SK-N-SH (cell line): Measurements from ENCODE around the gene C4orf54. TPM values are rescaled to one million over a fixed set of nuclear protein-coding genes. Genes with fewer than 3 reads are reported as not detected.

ENCODE experiments used
- CTCF ChIA-PET: fragments of 300-600, 350-600 bp; formaldehyde crosslinking; extraction: SDS; loops from one replicate; lab custom pipeline; 2021; lab: Yijun Ruan, JAX
- POLR2A ChIA-PET: fragments of 350-600 bp; sonication (Branson Sonifier 250); formaldehyde crosslinking; extraction: SDS; loops from one replicate; lab custom pipeline; 2020; ENCODE audit warnings: antibody characterized with exemption, inconsistent platforms; lab: Yijun Ruan, JAX
- DNase-seq: peaks from one replicate; pipeline ENCODE4 v3.0.0; 2012
- H2AFZ ChIP-seq: fragments of 200-600 bp; sonication (generic); 2 replicates; pipeline ENCODE4 v1.8.1; 2016; ENCODE audit warnings: antibody characterized with exemption, mild to moderate bottlenecking, low read depth
- H3F3A ChIP-seq: fragments of 200-600 bp; sonication (generic); replicated peaks from 2 replicates; pipeline ENCODE3; 2016; ENCODE audit warnings: antibody characterized with exemption, mild to moderate bottlenecking; ENCODE audit not compliant: insufficient read depth
- H3K27ac ChIP-seq, 2 experiments: fragments of 200-500 bp in 1 of 2; fragments of 200-600 bp in 1 of 2; sonication (Bioruptor generic) in 1 of 2; sonication (generic), shearing (Covaris generic) in 1 of 2; 2 replicates each; pipeline versions ENCODE4 v1.5.1 to v1.6.1; 2014 to 2016; ENCODE audit warnings: low read depth in 2 of 2, inconsistent platforms in 1 of 2, low read length in 1 of 2, mild to moderate bottlenecking in 1 of 2, mixed read lengths in 1 of 2
- H3K27me3 ChIP-seq: fragments of 200-600 bp; sonication (generic), shearing (Covaris generic); 2 replicates; pipeline ENCODE4 v1.6.1; 2016; ENCODE audit warnings: mixed run types; ENCODE audit not compliant: insufficient read depth
- H3K36me3 ChIP-seq, 2 experiments: fragments of 200-500 bp in 1 of 2; fragments of 200-600 bp in 1 of 2; sonication (Bioruptor generic) in 1 of 2; sonication (generic) in 1 of 2; replicated peaks in 1 of 2; 2 replicates each; pipeline versions ENCODE3 to v1.5.1; 2014 to 2016; ENCODE audit warnings: low read length in 1 of 2, mild to moderate bottlenecking in 1 of 2; ENCODE audit not compliant: insufficient read depth in 2 of 2, control insufficient read depth in 1 of 2
- H3K4me1 ChIP-seq, 2 experiments: fragments of 200-500 bp in 1 of 2; fragments of 200-600 bp in 1 of 2; sonication (Bioruptor generic) in 1 of 2; sonication (generic), shearing (Covaris generic) in 1 of 2; 2 replicates each; pipeline versions ENCODE4 v1.5.1 to v1.6.1; 2014 to 2016; ENCODE audit warnings: low read depth in 1 of 2, low read length in 1 of 2, mixed run types in 1 of 2; ENCODE audit not compliant: insufficient read depth in 2 of 2, control insufficient read depth in 1 of 2
- H3K4me2 ChIP-seq: fragments of 200-600 bp; sonication (generic), shearing (Covaris generic); 2 replicates; pipeline ENCODE4 v1.6.1; 2017; ENCODE audit warnings: mixed run types
- H3K4me3 ChIP-seq, 2 experiments: fragments of 200-500 bp in 1 of 2; fragments of 200-600 bp in 1 of 2; sonication (Bioruptor generic) in 1 of 2; sonication (generic), shearing (Covaris generic) in 1 of 2; 2 replicates each; pipeline versions ENCODE4 v1.5.1 to v1.8.1; 2014 to 2016; ENCODE audit warnings: low read depth in 2 of 2, inconsistent platforms in 1 of 2, low read length in 1 of 2, mild to moderate bottlenecking in 1 of 2, mixed read lengths in 1 of 2, moderate library complexity in 1 of 2
- H3K79me2 ChIP-seq: fragments of 200-600 bp; sonication (generic); 2 replicates; pipeline ENCODE4 v1.8.1; 2017; ENCODE audit warnings: mild to moderate bottlenecking; ENCODE audit not compliant: insufficient read depth
- H3K9ac ChIP-seq: fragments of 200-600 bp; sonication (generic); 2 replicates; pipeline ENCODE4 v1.6.1; 2017; ENCODE audit warnings: mixed run types
- H3K9me2 ChIP-seq: fragments of 200-600 bp; sonication (generic); 2 replicates; pipeline ENCODE4 v1.6.1; 2017; ENCODE audit warnings: mixed run types
- H3K9me3 ChIP-seq: fragments of 200-600 bp; sonication (generic); 2 replicates; pipeline ENCODE4 v1.6.1; 2017; ENCODE audit warnings: mixed run types, mild to moderate bottlenecking, moderate library complexity
- H4K20me1 ChIP-seq: fragments of 200-600 bp; sonication (generic); 2 replicates; pipeline ENCODE4 v1.6.1; 2017; ENCODE audit warnings: mild to moderate bottlenecking, mixed run types; ENCODE audit not compliant: insufficient read depth
- ELF1 ChIP-seq: IDR thresholded peaks from 2 replicates; pipeline ENCODE4 v1.4.0; 2012
- EP300 ChIP-seq, 2 experiments: IDR thresholded peaks; 2 replicates each; pipeline versions ENCODE4 v1.4.0 to v1.6.1; 2012; ENCODE audit warnings: borderline replicate concordance in 1 of 2, low read depth in 1 of 2, low read length in 1 of 2
- FOXJ3 ChIP-seq: sonication (generic); formaldehyde crosslinking; IDR thresholded peaks from 2 replicates; pipeline ENCODE4 v1.5.1; 2020; ENCODE audit warnings: mild to moderate bottlenecking, missing genetic modification reagents
- GATA2 ChIP-seq: sonication (generic); formaldehyde crosslinking; IDR thresholded peaks from 2 replicates; pipeline ENCODE4 v1.5.0; 2020; ENCODE audit warnings: mild to moderate bottlenecking, missing genetic modification reagents
- MAX ChIP-seq: IDR thresholded peaks from 2 replicates; pipeline ENCODE4 v1.4.0; 2012; ENCODE audit warnings: low read depth
- MEF2A ChIP-seq: IDR thresholded peaks from 2 replicates; pipeline ENCODE4 v1.4.0; 2012; ENCODE audit warnings: low read depth, borderline replicate concordance
- NRF1 ChIP-seq: IDR thresholded peaks from 2 replicates; pipeline ENCODE4 v1.6.1; 2012; ENCODE audit warnings: low read depth, mild to moderate bottlenecking, low read length
- PBX3 ChIP-seq: IDR thresholded peaks from 2 replicates; pipeline ENCODE4; 2012
- POLR2AphosphoS5 ChIP-seq: IDR thresholded peaks from 2 replicates; pipeline ENCODE4 v1.6.1; 2012; ENCODE audit warnings: low read depth, low read length
- RAD21 ChIP-seq: IDR thresholded peaks from 2 replicates; pipeline ENCODE4 v1.6.1; 2012; ENCODE audit warnings: mild to moderate bottlenecking, low read length
- RCOR1 ChIP-seq: fragments of 150-350 bp; IDR thresholded peaks from 2 replicates; pipeline ENCODE4 v1.6.1; 2017; ENCODE audit warnings: antibody characterized with exemption, low read length
- RFX5 ChIP-seq: IDR thresholded peaks from 2 replicates; pipeline ENCODE4 v1.6.1; 2012; ENCODE audit warnings: mild to moderate bottlenecking, improper control_type of control experiment, low read length
- SMC3 ChIP-seq: IDR thresholded peaks from 2 replicates; pipeline ENCODE4 v1.6.1; 2012; ENCODE audit warnings: low read depth, low read length, improper control_type of control experiment
- TAF1 ChIP-seq: IDR thresholded peaks from 2 replicates; pipeline ENCODE4 v1.6.1; 2012; ENCODE audit warnings: low read depth, mild to moderate bottlenecking, low read length, moderate library complexity, borderline replicate concordance
- TCF12 ChIP-seq: IDR thresholded peaks from 2 replicates; pipeline ENCODE4 v1.4.0; 2012
- TEAD4 ChIP-seq: IDR thresholded peaks from 2 replicates; pipeline ENCODE4 v1.4.0; 2012; ENCODE audit warnings: mild to moderate bottlenecking, borderline replicate concordance; ENCODE audit not compliant: insufficient read depth
- polyA plus RNA-seq, 3 experiments: library from polyadenylated mRNA; depleted of rRNA; stranded (reverse); fragments of >200 nt; gene quantifications; 2 replicates each; pipeline ENCODE4 v1.2.3, GENCODE V29; 2012
- TF ChIP-seq, protein P1 (sequence below): IDR thresholded peaks from 2 replicates; pipeline ENCODE4 v1.4.0; 2012; ENCODE audit warnings: low read depth, borderline replicate concordance
- TF ChIP-seq, protein P2 (sequence below): fragments of 150-350 bp; IDR thresholded peaks from 2 replicates; pipeline ENCODE4 v1.6.1; 2016; ENCODE audit warnings: mild to moderate bottlenecking, low read depth, low read length

Gene C4orf54
- polyA plus RNA-seq, 1 of the 3 experiments (the other 2 are of a cell fraction): not detected

- TF ChIP-seq MAX: no peak
- no peak for TF ChIP-seq POLR2AphosphoS5
- TF ChIP-seq MEF2A: no peak
- no peak for TF ChIP-seq ELF1
- TF ChIP-seq SMC3: no peak
- no peak for TF ChIP-seq RAD21
- no peak for TF ChIP-seq RCOR1
Observed at GRCh38 chr4:99647071-99647470, 10.6 kb downstream of the C4orf54 start (continued).

DNA sequence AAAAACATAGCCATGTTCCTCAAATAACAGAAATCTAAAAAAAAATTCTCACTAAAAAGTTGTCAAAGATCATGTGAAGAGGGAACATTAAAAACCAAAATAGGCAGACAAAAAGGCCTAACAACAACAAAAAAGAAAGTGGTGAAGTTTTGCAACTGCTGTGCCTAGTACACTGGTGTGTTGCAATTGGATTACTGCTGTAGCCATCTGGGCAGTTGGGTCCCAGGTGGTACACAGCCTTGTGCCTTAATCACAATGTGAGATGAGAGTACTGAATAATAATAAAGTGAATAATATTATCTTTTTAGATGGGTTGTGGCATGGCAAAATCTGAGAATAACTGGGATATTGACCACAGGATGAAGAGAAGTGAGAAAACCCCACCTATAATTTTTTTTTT is 12.0 kb downstream of the C4orf54 start:
- no peak for DNase-seq
- Histone ChIP-seq H3K9ac (no peak overlapping the region), H3K4me2 (no peak overlapping the region), H3K9me3 (no peaks in the 10 kb centered on the region), H3F3A (no peaks in the 10 kb centered on the region), H3K4me1 (peaks cover 0 to 3% of the 10 kb centered on the region in 2 experiments; a peak in 1 of 4 replicates), H3K4me3 (no peak overlapping the region), H4K20me1 (no peaks in the 10 kb centered on the region), H3K9me2 (no peaks in the 10 kb centered on the region), H3K27me3 (no peaks in the 10 kb centered on the region), H3K36me3 (no peaks in the 10 kb centered on the region), H3K79me2 (no peaks in the 10 kb centered on the region), H3K27ac (no peak overlapping the region)
- CTCF ChIA-PET: no interaction called here
- POLR2A ChIA-PET: no interaction called here
- TF ChIP-seq TAF1 (no peak), TCF12 (no peak), RFX5 (no peak), MEF2A (no peak), SMC3 (no peak), FOXJ3 (CRISPR knock-in tag) (no peak), EP300 (IDR thresholded peaks at IDR 0.05; ENCODE audit: borderline replicate concordance in 1 of 2, low read depth in 1 of 2, low read length in 1 of 2) (no peak), MAX (no peak), PBX3 (no peak), NRF1 (no peak), GATA2 (CRISPR knock-in tag) (no peak), TEAD4 (no peak)
- TF ChIP-seq, protein P1, sequence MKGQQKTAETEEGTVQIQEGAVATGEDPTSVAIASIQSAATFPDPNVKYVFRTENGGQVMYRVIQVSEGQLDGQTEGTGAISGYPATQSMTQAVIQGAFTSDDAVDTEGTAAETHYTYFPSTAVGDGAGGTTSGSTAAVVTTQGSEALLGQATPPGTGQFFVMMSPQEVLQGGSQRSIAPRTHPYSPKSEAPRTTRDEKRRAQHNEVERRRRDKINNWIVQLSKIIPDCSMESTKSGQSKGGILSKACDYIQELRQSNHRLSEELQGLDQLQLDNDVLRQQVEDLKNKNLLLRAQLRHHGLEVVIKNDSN: no peak
- TF ChIP-seq, protein P2, sequence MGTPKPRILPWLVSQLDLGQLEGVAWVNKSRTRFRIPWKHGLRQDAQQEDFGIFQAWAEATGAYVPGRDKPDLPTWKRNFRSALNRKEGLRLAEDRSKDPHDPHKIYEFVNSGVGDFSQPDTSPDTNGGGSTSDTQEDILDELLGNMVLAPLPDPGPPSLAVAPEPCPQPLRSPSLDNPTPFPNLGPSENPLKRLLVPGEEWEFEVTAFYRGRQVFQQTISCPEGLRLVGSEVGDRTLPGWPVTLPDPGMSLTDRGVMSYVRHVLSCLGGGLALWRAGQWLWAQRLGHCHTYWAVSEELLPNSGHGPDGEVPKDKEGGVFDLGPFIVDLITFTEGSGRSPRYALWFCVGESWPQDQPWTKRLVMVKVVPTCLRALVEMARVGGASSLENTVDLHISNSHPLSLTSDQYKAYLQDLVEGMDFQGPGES: no peak
- TF ChIP-seq, all 33 proteins: peak for 0
- no peak overlapping the region for H2AFZ ChIP-seq
